ENCODE data around the gene IGFBP4.

DNA sequence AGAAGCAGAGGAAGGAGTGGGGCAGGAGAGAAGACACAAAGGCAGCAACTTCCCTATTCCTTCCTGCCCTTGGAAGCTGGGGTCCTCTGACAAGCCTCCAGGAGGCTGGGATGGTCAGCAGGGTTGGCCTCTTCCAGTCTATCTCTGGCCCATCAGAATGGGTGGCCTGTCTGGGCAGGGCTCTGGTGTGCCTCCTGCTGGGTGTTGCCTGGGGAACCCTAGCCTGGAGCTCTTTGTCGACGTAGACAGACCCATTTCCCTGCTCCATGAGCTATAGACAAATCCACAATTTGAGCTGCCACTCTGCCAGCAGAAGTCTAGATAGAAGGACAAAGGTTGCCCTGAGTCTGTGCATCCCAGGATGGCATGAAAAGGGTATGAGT is 11.4 kb downstream of the IGFBP4 start:
- TF ChIP-seq, protein P1, sequence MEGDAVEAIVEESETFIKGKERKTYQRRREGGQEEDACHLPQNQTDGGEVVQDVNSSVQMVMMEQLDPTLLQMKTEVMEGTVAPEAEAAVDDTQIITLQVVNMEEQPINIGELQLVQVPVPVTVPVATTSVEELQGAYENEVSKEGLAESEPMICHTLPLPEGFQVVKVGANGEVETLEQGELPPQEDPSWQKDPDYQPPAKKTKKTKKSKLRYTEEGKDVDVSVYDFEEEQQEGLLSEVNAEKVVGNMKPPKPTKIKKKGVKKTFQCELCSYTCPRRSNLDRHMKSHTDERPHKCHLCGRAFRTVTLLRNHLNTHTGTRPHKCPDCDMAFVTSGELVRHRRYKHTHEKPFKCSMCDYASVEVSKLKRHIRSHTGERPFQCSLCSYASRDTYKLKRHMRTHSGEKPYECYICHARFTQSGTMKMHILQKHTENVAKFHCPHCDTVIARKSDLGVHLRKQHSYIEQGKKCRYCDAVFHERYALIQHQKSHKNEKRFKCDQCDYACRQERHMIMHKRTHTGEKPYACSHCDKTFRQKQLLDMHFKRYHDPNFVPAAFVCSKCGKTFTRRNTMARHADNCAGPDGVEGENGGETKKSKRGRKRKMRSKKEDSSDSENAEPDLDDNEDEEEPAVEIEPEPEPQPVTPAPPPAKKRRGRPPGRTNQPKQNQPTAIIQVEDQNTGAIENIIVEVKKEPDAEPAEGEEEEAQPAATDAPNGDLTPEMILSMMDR (IDR thresholded peaks at IDR 0.05): no peak
- TF ChIP-seq MXI1 (IDR thresholded peaks at IDR 0.05; ENCODE audit: low read depth, low read length): no peak
- no peak for TF ChIP-seq CHD2 (IDR thresholded peaks at IDR 0.05; ENCODE audit: low read length, partially characterized antibody)
- no peak for TF ChIP-seq POLR2AphosphoS5 (IDR thresholded peaks at IDR 0.05; ENCODE audit: low read depth, low read length)
